Measurements from ENCODE around the gene RAB36. TPM values are rescaled to one million over a fixed set of nuclear protein-coding genes. Genes with fewer than 3 reads are reported as not detected.

Gene RAB36
- total and polyA plus RNA-seq, 4 donors = 5.4 to 15.1 (median 13.3) TPM

GRCh38 chr22:23187211-23187610 lies 41.9 kb downstream of the RAB36 start:
- WGBS (ENCODE audit: insufficient coverage) = no CpG with 5 or more reads among the region's 4 CpGs
- no peaks in the 10 kb centered on the region for H3K27me3 ChIP-seq (ENCODE audit: control insufficient read depth, insufficient read depth, low read length)
- DNase-seq (ENCODE audit: low read depth in 4 of 6, low spot score in 6 of 6) = no peak
- peaks cover 44% of the 10 kb centered on the region for H3K4me1 ChIP-seq (ENCODE audit: control insufficient read depth, insufficient read depth, low read length)
- H3K9me3 ChIP-seq (ENCODE audit: control insufficient read depth, insufficient read depth, low read length) = no peaks in the 10 kb centered on the region
- H3K27ac ChIP-seq (ENCODE audit: low read depth, low read length) = no peak overlapping the region
- peaks cover 4% of the 10 kb centered on the region for H3K36me3 ChIP-seq (ENCODE audit: control insufficient read depth, insufficient read depth, low read length)
- H3K4me3 ChIP-seq (ENCODE audit: low read depth, low read length) = no peak overlapping the region

- H3K27ac ChIP-seq (ENCODE audit: low read depth, low read length) = no peak overlapping the region
These were observed 42.8 kb downstream of the RAB36 start for GRCh38 chr22:23187871-23188700.

GRCh38 chr22:23190526-23190925 lies 45.2 kb downstream of the RAB36 start:
- Histone ChIP-seq H3K4me1 (ENCODE audit: control insufficient read depth, insufficient read depth, low read length) (peaks cover 33% of the 10 kb centered on the region), H3K9me3 (ENCODE audit: control insufficient read depth, insufficient read depth, low read length) (no peaks in the 10 kb centered on the region), H3K36me3 (ENCODE audit: control insufficient read depth, insufficient read depth, low read length) (peaks cover 8% of the 10 kb centered on the region), H3K27me3 (ENCODE audit: control insufficient read depth, insufficient read depth, low read length) (no peaks in the 10 kb centered on the region), H3K27ac (ENCODE audit: low read depth, low read length) (no peak overlapping the region), H3K4me3 (ENCODE audit: low read depth, low read length) (no peak overlapping the region)
- 83% methylated on average over 4 of the region's 9 CpGs for WGBS (ENCODE audit: insufficient coverage)
- DNase-seq (ENCODE audit: low read depth in 4 of 6, low spot score in 6 of 6) = no peak

More at GRCh38 chr22:23187871-23188700, 42.8 kb downstream of the RAB36 start:
- H3K27me3 ChIP-seq (ENCODE audit: control insufficient read depth, insufficient read depth, low read length) = no peaks in the 10 kb centered on the region
- H3K9me3 ChIP-seq (ENCODE audit: control insufficient read depth, insufficient read depth, low read length) = no peaks in the 10 kb centered on the region
- peaks cover 8% of the 10 kb centered on the region for H3K36me3 ChIP-seq (ENCODE audit: control insufficient read depth, insufficient read depth, low read length)
- peaks cover 45% of the 10 kb centered on the region for H3K4me1 ChIP-seq (ENCODE audit: control insufficient read depth, insufficient read depth, low read length)
- WGBS (ENCODE audit: insufficient coverage) = 76% methylated on average over 6 of the region's 7 CpGs
- no peak for DNase-seq (ENCODE audit: low read depth in 4 of 6, low spot score in 6 of 6)
- no peak overlapping the region for H3K4me3 ChIP-seq (ENCODE audit: low read depth, low read length)

GRCh38 chr22:23192133-23192532 lies 46.9 kb downstream of the RAB36 start:
- Histone ChIP-seq H3K27ac (ENCODE audit: low read depth, low read length) (no peak overlapping the region), H3K36me3 (ENCODE audit: control insufficient read depth, insufficient read depth, low read length) (peaks cover 8% of the 10 kb centered on the region), H3K27me3 (ENCODE audit: control insufficient read depth, insufficient read depth, low read length) (no peaks in the 10 kb centered on the region), H3K4me3 (ENCODE audit: low read depth, low read length) (no peak overlapping the region), H3K9me3 (ENCODE audit: control insufficient read depth, insufficient read depth, low read length) (no peaks in the 10 kb centered on the region), H3K4me1 (ENCODE audit: control insufficient read depth, insufficient read depth, low read length) (peaks cover 34% of the 10 kb centered on the region)
- no peak for DNase-seq (ENCODE audit: low read depth in 4 of 6, low spot score in 6 of 6)
- 68% methylated on average over 3 of the region's 5 CpGs for WGBS (ENCODE audit: insufficient coverage)

GRCh38 chr22:23192558-23192957 lies 47.3 kb downstream of the RAB36 start:
- WGBS (ENCODE audit: insufficient coverage) = 86% methylated on average over 3 of the region's 4 CpGs
- no peaks in the 10 kb centered on the region for H3K27me3 ChIP-seq (ENCODE audit: control insufficient read depth, insufficient read depth, low read length)
- H3K27ac ChIP-seq (ENCODE audit: low read depth, low read length) = no peak overlapping the region

GRCh38 chr22:23193196-23193827 lies 48.0 kb downstream of the RAB36 start:
- Histone ChIP-seq H3K27ac (ENCODE audit: low read depth, low read length) (no peak overlapping the region), H3K36me3 (ENCODE audit: control insufficient read depth, insufficient read depth, low read length) (peaks cover 13% of the 10 kb centered on the region), H3K4me3 (ENCODE audit: low read depth, low read length) (no peak overlapping the region), H3K4me1 (ENCODE audit: control insufficient read depth, insufficient read depth, low read length) (peaks cover 34% of the 10 kb centered on the region), H3K27me3 (ENCODE audit: control insufficient read depth, insufficient read depth, low read length) (no peaks in the 10 kb centered on the region), H3K9me3 (ENCODE audit: control insufficient read depth, insufficient read depth, low read length) (no peaks in the 10 kb centered on the region)
- DNase-seq (ENCODE audit: low read depth in 4 of 6, low spot score in 6 of 6) = no peak
- WGBS (ENCODE audit: insufficient coverage) = 73% methylated on average over 2 of the region's 5 CpGs

More at GRCh38 chr22:23192558-23192957, 47.3 kb downstream of the RAB36 start:
- no peak for DNase-seq (ENCODE audit: low read depth in 4 of 6, low spot score in 6 of 6)
- Histone ChIP-seq H3K36me3 (ENCODE audit: control insufficient read depth, insufficient read depth, low read length) (peaks cover 9% of the 10 kb centered on the region), H3K9me3 (ENCODE audit: control insufficient read depth, insufficient read depth, low read length) (no peaks in the 10 kb centered on the region), H3K4me1 (ENCODE audit: control insufficient read depth, insufficient read depth, low read length) (peaks cover 34% of the 10 kb centered on the region), H3K4me3 (ENCODE audit: low read depth, low read length) (no peak overlapping the region)

GRCh38 chr22:23193882-23194281 lies 48.6 kb downstream of the RAB36 start:
- H3K4me3 ChIP-seq (ENCODE audit: low read depth, low read length) = no peak overlapping the region
- H3K27ac ChIP-seq (ENCODE audit: low read depth, low read length) = no peak overlapping the region
- 64% methylated on average over 4 of the region's 5 CpGs for WGBS (ENCODE audit: insufficient coverage)
- H3K4me1 ChIP-seq (ENCODE audit: control insufficient read depth, insufficient read depth, low read length) = peaks cover 38% of the 10 kb centered on the region
- no peak for DNase-seq (ENCODE audit: low read depth in 4 of 6, low spot score in 6 of 6)
- no peaks in the 10 kb centered on the region for H3K27me3 ChIP-seq (ENCODE audit: control insufficient read depth, insufficient read depth, low read length)
- H3K9me3 ChIP-seq (ENCODE audit: control insufficient read depth, insufficient read depth, low read length) = no peaks in the 10 kb centered on the region
- peaks cover 16% of the 10 kb centered on the region for H3K36me3 ChIP-seq (ENCODE audit: control insufficient read depth, insufficient read depth, low read length)

GRCh38 chr22:23196165-23196564 lies 50.9 kb downstream of the RAB36 start:
- Histone ChIP-seq H3K27me3 (ENCODE audit: control insufficient read depth, insufficient read depth, low read length) (no peaks in the 10 kb centered on the region), H3K4me3 (ENCODE audit: low read depth, low read length) (no peak overlapping the region), H3K9me3 (ENCODE audit: control insufficient read depth, insufficient read depth, low read length) (no peaks in the 10 kb centered on the region), H3K36me3 (ENCODE audit: control insufficient read depth, insufficient read depth, low read length) (peaks cover 21% of the 10 kb centered on the region), H3K27ac (ENCODE audit: low read depth, low read length) (no peak overlapping the region), H3K4me1 (ENCODE audit: control insufficient read depth, insufficient read depth, low read length) (peaks cover 60% of the 10 kb centered on the region)
- WGBS (ENCODE audit: insufficient coverage) = 42% methylated on average over 11 of the region's 11 CpGs
- no peak for DNase-seq (ENCODE audit: low read depth in 4 of 6, low spot score in 6 of 6)

- no peak overlapping the region for H3K4me3 ChIP-seq (ENCODE audit: low read depth, low read length)
- no peaks in the 10 kb centered on the region for H3K27me3 ChIP-seq (ENCODE audit: control insufficient read depth, insufficient read depth, low read length)
- H3K4me1 ChIP-seq (ENCODE audit: control insufficient read depth, insufficient read depth, low read length) = peaks cover 58% of the 10 kb centered on the region
- WGBS (ENCODE audit: insufficient coverage) = 92% methylated on average over 8 of the region's 8 CpGs
- H3K36me3 ChIP-seq (ENCODE audit: control insufficient read depth, insufficient read depth, low read length) = peaks cover 17% of the 10 kb centered on the region
- no peak for DNase-seq (ENCODE audit: low read depth in 4 of 6, low spot score in 6 of 6)
- H3K9me3 ChIP-seq (ENCODE audit: control insufficient read depth, insufficient read depth, low read length) = no peaks in the 10 kb centered on the region
- no peak overlapping the region for H3K27ac ChIP-seq (ENCODE audit: low read depth, low read length)
These were observed 52.6 kb downstream of the RAB36 start for GRCh38 chr22:23197836-23198235.

GRCh38 chr22:23199159-23199558 lies 53.9 kb downstream of the RAB36 start:
- no peak overlapping the region for H3K27ac ChIP-seq (ENCODE audit: low read depth, low read length)
- DNase-seq (ENCODE audit: low read depth in 4 of 6, low spot score in 6 of 6) = no peak
- H3K4me3 ChIP-seq (ENCODE audit: low read depth, low read length) = no peak overlapping the region
- H3K36me3 ChIP-seq (ENCODE audit: control insufficient read depth, insufficient read depth, low read length) = peaks cover 17% of the 10 kb centered on the region
- no peaks in the 10 kb centered on the region for H3K27me3 ChIP-seq (ENCODE audit: control insufficient read depth, insufficient read depth, low read length)
- 43% methylated on average over 7 of the region's 8 CpGs for WGBS (ENCODE audit: insufficient coverage)
- H3K9me3 ChIP-seq (ENCODE audit: control insufficient read depth, insufficient read depth, low read length) = no peaks in the 10 kb centered on the region
- peaks cover 60% of the 10 kb centered on the region for H3K4me1 ChIP-seq (ENCODE audit: control insufficient read depth, insufficient read depth, low read length)
